A549 (cell line): Measurements from ENCODE around the gene MCM3. TPM values are rescaled to one million over a fixed set of nuclear protein-coding genes. Genes with fewer than 3 reads are reported as not detected.

Source experiments
- ATAC-seq, 2 experiments: fragments of 200-7000 bp in 1 of 2; fragments of >200 bp in 1 of 2; cut with Nextera tagmentation in 1 of 2; cut with Tn5 transposase in 1 of 2; 3 replicates each; pipeline versions ENCODE4 v1.8.0 to v1.9.1; 2018 to 2020; ENCODE audit warnings: mild to moderate bottlenecking in 1 of 2, moderate library complexity in 1 of 2
- CTCF ChIA-PET: fragments of 300-600 bp; sonication (Branson Sonifier 250); formaldehyde crosslinking; extraction: SDS; loops from one replicate; lab custom pipeline; 2021; ENCODE audit warnings: antibody characterized with exemption, inconsistent platforms; lab: Yijun Ruan, JAX
- POLR2A ChIA-PET: fragments of 350-600 bp; formaldehyde crosslinking; extraction: SDS; loops from one replicate; lab custom pipeline; 2021; ENCODE audit warnings: antibody characterized with exemption, inconsistent platforms; lab: Yijun Ruan, JAX
- DNase-seq, 2 experiments: peaks; one replicate each; pipeline versions ENCODE4 v3.0.0 to v3.0.0-alpha.2; 2011 to 2016; ENCODE audit warnings: low read depth in 1 of 2, low spot score in 1 of 2
- FAIRE-seq: peaks from 2 replicates; lab custom pipeline; 2011; peaks lifted over from hg19 to GRCh38; lab: Jason Lieb, UNC
- H3K27ac ChIP-seq, 2 experiments: fragments of >200 bp; sonication (Bioruptor Twin); formaldehyde crosslinking; 3 replicates each; pipeline ENCODE4 v1.5.1; 2016 to 2017
- H3K4me1 ChIP-seq: fragments of >200 bp; sonication (Bioruptor Twin); formaldehyde crosslinking; 3 replicates; pipeline ENCODE4 v1.6.1; 2016
- H3K4me2 ChIP-seq: fragments of >200 bp; sonication (Bioruptor Twin); formaldehyde crosslinking; 3 replicates; pipeline ENCODE4 v1.6.1; 2016
- H3K4me3 ChIP-seq: fragments of >200 bp; sonication (Bioruptor Twin); formaldehyde crosslinking; 3 replicates; pipeline ENCODE4 v1.5.1; 2016
- H3K9me3 ChIP-seq: fragments of >200 bp; sonication (Bioruptor Twin); formaldehyde crosslinking; 3 replicates; pipeline ENCODE4 v1.6.1; 2016
- BHLHE40 ChIP-seq: IDR thresholded peaks from 2 replicates; pipeline ENCODE4 v1.6.1; 2012; ENCODE audit warnings: low read depth, low read length, inconsistent platforms
- CEBPB ChIP-seq, 2 experiments: fragments of >200 bp in 1 of 2; sonication (Bioruptor Twin) in 1 of 2; formaldehyde crosslinking in 1 of 2; IDR thresholded peaks; 2 replicates each; pipeline ENCODE4 v1.6.1; 2012 to 2016
- CHD2 ChIP-seq: fragments of 150-350 bp; IDR thresholded peaks from 2 replicates; pipeline ENCODE4 v1.6.1; 2014; ENCODE audit warnings: low read length; ENCODE audit not compliant: partially characterized antibody
- EHF ChIP-seq: fragments of 250-450 bp; sonication (Bioruptor Pico); IDR thresholded peaks from 2 replicates; pipeline ENCODE4 v1.5.0; 2020; ENCODE audit warnings: mild to moderate bottlenecking
- EHMT2 ChIP-seq: fragments of 200-600 bp; sonication (generic); IDR thresholded peaks from 2 replicates; pipeline ENCODE4 v1.6.1; 2016; ENCODE audit warnings: antibody characterized with exemption, low read depth, mild to moderate bottlenecking, moderate library complexity
- FOSL2 ChIP-seq, 2 experiments: fragments of 450-650 bp in 1 of 2; fragments of >200 bp in 1 of 2; sonication (Bioruptor Twin) in 1 of 2; formaldehyde crosslinking; IDR thresholded peaks; 2 replicates each; pipeline versions ENCODE4 v1.5.0 to v1.6.1; 2016 to 2020; ENCODE audit warnings: mild to moderate bottlenecking in 1 of 2, moderate library complexity in 1 of 2
- HOXB13 ChIP-seq: fragments of 250-450 bp; sonication (Bioruptor Pico); IDR thresholded peaks from 2 replicates; pipeline ENCODE4 v1.5.0; 2020; ENCODE audit warnings: low read depth, mild to moderate bottlenecking, moderate library complexity
- HOXB5 ChIP-seq: fragments of 250-450 bp; sonication (Bioruptor Pico); IDR thresholded peaks from 2 replicates; pipeline ENCODE4 v1.5.0; 2020; ENCODE audit warnings: mild to moderate bottlenecking, moderate library complexity
- RARB ChIP-seq: fragments of 250-450 bp; sonication (Bioruptor Pico); IDR thresholded peaks from 2 replicates; pipeline ENCODE4 v1.8.0; 2021; ENCODE audit warnings: mild to moderate bottlenecking, moderate library complexity
- RNF2 ChIP-seq: fragments of 200-600 bp; sonication (generic); IDR thresholded peaks from 2 replicates; pipeline ENCODE4 v1.6.1; 2016; ENCODE audit warnings: low read depth, mild to moderate bottlenecking, antibody characterized with exemption, moderate library complexity, borderline replicate concordance
- SMC3 ChIP-seq: fragments of >200 bp; sonication (Bioruptor Twin); formaldehyde crosslinking; IDR thresholded peaks from 3 replicates; pipeline ENCODE4 v1.6.1; 2018; ENCODE audit warnings: inconsistent platforms
- TFCP2L1 ChIP-seq: fragments of 250-450 bp; sonication (Bioruptor Pico); IDR thresholded peaks from 2 replicates; pipeline ENCODE4 v1.5.0; 2021; ENCODE audit warnings: mild to moderate bottlenecking
- ZFP36 ChIP-seq: fragments of 450-650 bp; IDR thresholded peaks from 2 replicates; pipeline ENCODE4 v1.6.1; 2014; ENCODE audit warnings: borderline replicate concordance; ENCODE audit not compliant: partially characterized antibody
- ZNF302 ChIP-seq: fragments of 250-450 bp; sonication (Bioruptor Pico); IDR thresholded peaks from 2 replicates; pipeline ENCODE4 v1.9.0; 2021; ENCODE audit warnings: inconsistent platforms, mild to moderate bottlenecking, moderate library complexity
- WGBS: methylation state at CpG from one replicate; pipeline ENCODE4 v1.1.6; 2017; ENCODE audit errors: missing lambda C conversion rate; 5-methylcytosine and 5-hydroxymethylcytosine counted together
- polyA plus RNA-seq, 4 experiments: library from polyadenylated mRNA; depleted of rRNA in 3 of 4; stranded (reverse); fragments of >200 nt; fragmentation: RNase III in 1 of 4; extraction: RNeasy Plus Mini Kit Qiagen cat#74134 plus additional on column Dnase treatment in 1 of 4; gene quantifications; 2 replicates in 3 of 4; 3 replicates in 1 of 4; pipeline ENCODE4 v1.2.3, GENCODE V29; 2011 to 2017
- TF ChIP-seq, protein P1 (sequence below): fragments of 200-600 bp; sonication (generic); IDR thresholded peaks from 2 replicates; pipeline ENCODE4 v1.6.1; 2016; ENCODE audit warnings: antibody characterized with exemption, mild to moderate bottlenecking, moderate library complexity
- TF ChIP-seq, protein P2 (sequence below): fragments of 250-450 bp; sonication (Bioruptor Pico); IDR thresholded peaks from 2 replicates; pipeline ENCODE4 v1.5.0; 2021; ENCODE audit warnings: mild to moderate bottlenecking, moderate library complexity, borderline replicate concordance
- TF ChIP-seq, protein P3 (sequence below): IDR thresholded peaks from 2 replicates; pipeline ENCODE4 v1.6.1; 2012; ENCODE audit warnings: low read depth, borderline replicate concordance
- TF ChIP-seq, protein P4 (sequence below): fragments of 150-350 bp; IDR thresholded peaks from 2 replicates; pipeline ENCODE4 v1.6.1; 2014; ENCODE audit warnings: low read depth, mild to moderate bottlenecking, low read length
- TF ChIP-seq, protein P5 (sequence below): IDR thresholded peaks from 2 replicates; pipeline ENCODE4 v1.6.1; 2012

The MCM3 gene
- polyA plus RNA-seq, 2 of the 4 experiments (the other 2 are of a cell fraction): 101 to 111 TPM

DNA sequence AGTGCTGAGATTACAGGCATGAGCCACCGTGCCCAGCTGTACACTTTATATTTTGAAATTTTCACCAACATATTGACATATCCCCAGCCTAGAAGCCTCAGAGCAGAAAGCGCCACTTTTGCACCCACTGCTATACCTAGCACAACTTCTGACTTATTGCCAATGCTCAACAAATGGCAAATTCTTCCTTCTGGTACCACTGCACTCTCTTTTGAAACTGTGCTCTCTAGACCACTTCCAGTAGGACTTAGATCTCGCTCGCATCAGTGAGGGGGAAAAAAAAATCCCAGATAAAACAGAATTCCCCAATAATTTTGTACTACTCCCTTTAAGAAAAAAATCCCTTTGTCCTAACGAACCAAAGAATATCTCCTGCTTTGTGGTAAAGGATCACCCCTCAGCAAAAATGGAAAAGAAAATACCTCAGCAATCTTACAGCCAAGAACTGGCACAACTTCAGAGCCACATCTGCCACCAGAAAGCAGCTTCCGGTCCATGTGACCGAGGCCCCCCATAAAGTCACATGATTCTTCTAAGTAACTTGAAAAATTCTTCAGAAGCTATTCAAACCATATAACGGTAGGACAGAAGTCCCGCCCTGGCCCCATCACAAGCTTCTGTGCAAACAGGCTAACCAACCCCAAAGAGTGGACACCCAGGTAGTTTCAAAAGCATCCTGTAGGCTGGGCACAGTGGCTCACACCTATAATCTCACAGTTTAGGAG, 21.8 kb downstream of the MCM3 start:
- TF ChIP-seq, protein P1, sequence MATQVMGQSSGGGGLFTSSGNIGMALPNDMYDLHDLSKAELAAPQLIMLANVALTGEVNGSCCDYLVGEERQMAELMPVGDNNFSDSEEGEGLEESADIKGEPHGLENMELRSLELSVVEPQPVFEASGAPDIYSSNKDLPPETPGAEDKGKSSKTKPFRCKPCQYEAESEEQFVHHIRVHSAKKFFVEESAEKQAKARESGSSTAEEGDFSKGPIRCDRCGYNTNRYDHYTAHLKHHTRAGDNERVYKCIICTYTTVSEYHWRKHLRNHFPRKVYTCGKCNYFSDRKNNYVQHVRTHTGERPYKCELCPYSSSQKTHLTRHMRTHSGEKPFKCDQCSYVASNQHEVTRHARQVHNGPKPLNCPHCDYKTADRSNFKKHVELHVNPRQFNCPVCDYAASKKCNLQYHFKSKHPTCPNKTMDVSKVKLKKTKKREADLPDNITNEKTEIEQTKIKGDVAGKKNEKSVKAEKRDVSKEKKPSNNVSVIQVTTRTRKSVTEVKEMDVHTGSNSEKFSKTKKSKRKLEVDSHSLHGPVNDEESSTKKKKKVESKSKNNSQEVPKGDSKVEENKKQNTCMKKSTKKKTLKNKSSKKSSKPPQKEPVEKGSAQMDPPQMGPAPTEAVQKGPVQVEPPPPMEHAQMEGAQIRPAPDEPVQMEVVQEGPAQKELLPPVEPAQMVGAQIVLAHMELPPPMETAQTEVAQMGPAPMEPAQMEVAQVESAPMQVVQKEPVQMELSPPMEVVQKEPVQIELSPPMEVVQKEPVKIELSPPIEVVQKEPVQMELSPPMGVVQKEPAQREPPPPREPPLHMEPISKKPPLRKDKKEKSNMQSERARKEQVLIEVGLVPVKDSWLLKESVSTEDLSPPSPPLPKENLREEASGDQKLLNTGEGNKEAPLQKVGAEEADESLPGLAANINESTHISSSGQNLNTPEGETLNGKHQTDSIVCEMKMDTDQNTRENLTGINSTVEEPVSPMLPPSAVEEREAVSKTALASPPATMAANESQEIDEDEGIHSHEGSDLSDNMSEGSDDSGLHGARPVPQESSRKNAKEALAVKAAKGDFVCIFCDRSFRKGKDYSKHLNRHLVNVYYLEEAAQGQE: no peak
- no peak for TF ChIP-seq BHLHE40
- ChIA-PET POLR2A (no interaction called here), CTCF (interaction anchor here (0.6 to 3.2 kb wide), 22 partner anchors 7 to 395 kb away, joined by 3 to 35 read pairs (median 4); partner anchors contain the start of gene MCM3)
- Histone ChIP-seq H3K4me1 (no peaks in the 10 kb centered on the region), H3K4me2 (no peak overlapping the region), H3K4me3 (no peak overlapping the region), H3K9me3 (no peaks in the 10 kb centered on the region), H3K27ac (no peak overlapping the region)
- ATAC-seq (no peak), DNase-seq (no peak), FAIRE-seq (no peak)
- WGBS: 88% methylated on average over 9 of the region's 9 CpGs

DNA sequence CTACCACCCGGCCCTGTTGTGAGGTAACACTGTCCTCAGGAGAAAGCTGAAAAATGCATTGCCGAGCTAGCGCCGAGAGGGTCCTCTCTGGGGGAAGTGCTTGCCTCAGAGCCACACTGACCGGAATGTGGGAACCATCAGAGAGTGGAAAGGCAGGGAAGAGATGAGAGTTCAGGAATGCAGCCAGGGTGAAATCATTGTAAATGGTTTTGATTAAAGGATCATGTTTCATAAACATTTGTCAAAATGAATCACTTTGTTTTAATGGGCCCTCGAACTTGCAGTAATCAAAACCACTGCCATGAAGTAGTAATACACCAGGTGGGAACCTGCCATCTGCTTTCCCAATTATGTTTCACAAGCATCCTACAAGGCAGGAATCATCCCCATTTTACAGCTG, 23.3 kb downstream of the MCM3 start:
- POLR2A ChIA-PET: no interaction called here
- ATAC-seq (no peak), FAIRE-seq (no peak), DNase-seq (no peak)
- H3K4me2 ChIP-seq: no peak overlapping the region
- no peak overlapping the region for H3K27ac ChIP-seq
- no peaks in the 10 kb centered on the region for H3K9me3 ChIP-seq
- CTCF ChIA-PET: interaction anchor here (1.5 to 3.0 kb wide), 2 partner anchors 8 to 98 kb away, joined by 7 to 13 read pairs; no protein-coding TSS in a partner anchor
- TF ChIP-seq, protein P2, sequence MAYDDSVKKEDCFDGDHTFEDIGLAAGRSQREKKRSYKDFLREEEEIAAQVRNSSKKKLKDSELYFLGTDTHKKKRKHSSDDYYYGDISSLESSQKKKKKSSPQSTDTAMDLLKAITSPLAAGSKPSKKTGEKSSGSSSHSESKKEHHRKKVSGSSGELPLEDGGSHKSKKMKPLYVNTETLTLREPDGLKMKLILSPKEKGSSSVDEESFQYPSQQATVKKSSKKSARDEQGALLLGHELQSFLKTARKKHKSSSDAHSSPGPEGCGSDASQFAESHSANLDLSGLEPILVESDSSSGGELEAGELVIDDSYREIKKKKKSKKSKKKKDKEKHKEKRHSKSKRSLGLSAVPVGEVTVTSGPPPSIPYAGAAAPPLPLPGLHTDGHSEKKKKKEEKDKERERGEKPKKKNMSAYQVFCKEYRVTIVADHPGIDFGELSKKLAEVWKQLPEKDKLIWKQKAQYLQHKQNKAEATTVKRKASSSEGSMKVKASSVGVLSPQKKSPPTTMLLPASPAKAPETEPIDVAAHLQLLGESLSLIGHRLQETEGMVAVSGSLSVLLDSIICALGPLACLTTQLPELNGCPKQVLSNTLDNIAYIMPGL: no peak
- TF ChIP-seq HOXB13 (CRISPR knock-in tag): no peak
- TF ChIP-seq BHLHE40: no peak
- no peak for TF ChIP-seq HOXB5 (CRISPR knock-in tag)
- TF ChIP-seq TFCP2L1: no peak
- TF ChIP-seq CHD2: no peak
- TF ChIP-seq ZFP36: no peak
- no peak for TF ChIP-seq EHF (CRISPR knock-in tag)
- TF ChIP-seq FOSL2 (IDR thresholded peaks at IDR 0.05): no peak
- no peak for TF ChIP-seq FOSL2 (CRISPR knock-in tag; IDR thresholded peaks at IDR 0.05)
- no peak for TF ChIP-seq EHMT2
- no peak for TF ChIP-seq SMC3
- no peak for TF ChIP-seq RARB (CRISPR knock-in tag)
- TF ChIP-seq, protein P3, sequence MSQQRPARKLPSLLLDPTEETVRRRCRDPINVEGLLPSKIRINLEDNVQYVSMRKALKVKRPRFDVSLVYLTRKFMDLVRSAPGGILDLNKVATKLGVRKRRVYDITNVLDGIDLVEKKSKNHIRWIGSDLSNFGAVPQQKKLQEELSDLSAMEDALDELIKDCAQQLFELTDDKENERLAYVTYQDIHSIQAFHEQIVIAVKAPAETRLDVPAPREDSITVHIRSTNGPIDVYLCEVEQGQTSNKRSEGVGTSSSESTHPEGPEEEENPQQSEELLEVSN: no peak
- TF ChIP-seq RNF2: no peak
- TF ChIP-seq CEBPB (IDR thresholded peaks at IDR 0.05): no peak
- no peak for TF ChIP-seq ZNF302 (CRISPR knock-in tag)
- TF ChIP-seq, protein P4, sequence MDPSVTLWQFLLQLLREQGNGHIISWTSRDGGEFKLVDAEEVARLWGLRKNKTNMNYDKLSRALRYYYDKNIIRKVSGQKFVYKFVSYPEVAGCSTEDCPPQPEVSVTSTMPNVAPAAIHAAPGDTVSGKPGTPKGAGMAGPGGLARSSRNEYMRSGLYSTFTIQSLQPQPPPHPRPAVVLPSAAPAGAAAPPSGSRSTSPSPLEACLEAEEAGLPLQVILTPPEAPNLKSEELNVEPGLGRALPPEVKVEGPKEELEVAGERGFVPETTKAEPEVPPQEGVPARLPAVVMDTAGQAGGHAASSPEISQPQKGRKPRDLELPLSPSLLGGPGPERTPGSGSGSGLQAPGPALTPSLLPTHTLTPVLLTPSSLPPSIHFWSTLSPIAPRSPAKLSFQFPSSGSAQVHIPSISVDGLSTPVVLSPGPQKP: no peak
- TF ChIP-seq, protein P5, sequence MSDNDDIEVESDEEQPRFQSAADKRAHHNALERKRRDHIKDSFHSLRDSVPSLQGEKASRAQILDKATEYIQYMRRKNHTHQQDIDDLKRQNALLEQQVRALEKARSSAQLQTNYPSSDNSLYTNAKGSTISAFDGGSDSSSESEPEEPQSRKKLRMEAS: no peak
- WGBS: 87% methylated on average over 6 of the region's 6 CpGs
- no peak overlapping the region for H3K4me3 ChIP-seq
- no peaks in the 10 kb centered on the region for H3K4me1 ChIP-seq
